OCI-LY7 (cell line): Measurements from ENCODE around the gene CRELD2. TPM values are rescaled to one million over a fixed set of nuclear protein-coding genes. Genes with fewer than 3 reads are reported as not detected.
A peak's percentile ranks its signal among the peaks of the same experiment; 100 is the strongest.

Source experiments
- BruUV-seq: library from RNA; stranded (reverse); fragments of 400-500 nt; replicated peaks from 2 replicates; lab custom pipeline; 2021; lab: Mats Ljungman, UMichigan
- CTCF ChIA-PET: fragments of 300-600 bp; sonication (Branson Sonifier 250); formaldehyde crosslinking; loops from one replicate; lab custom pipeline; 2022; ENCODE audit warnings: antibody characterized with exemption; ENCODE audit not compliant: unreplicated experiment; lab: Charles Lee
- POLR2A ChIA-PET: fragments of 300-600 bp; sonication (Branson Sonifier 250); formaldehyde crosslinking; loops from one replicate; lab custom pipeline; 2022; ENCODE audit warnings: antibody characterized with exemption; lab: Charles Lee
- DNase-seq: peaks from one replicate; pipeline ENCODE4 v3.0.0-alpha.2; 2015; ENCODE audit warnings: low spot score
- H2AFZ ChIP-seq: fragments of 200-600 bp; sonication (generic), shearing (Covaris generic); 2 replicates; pipeline ENCODE4 v1.6.1; 2014; ENCODE audit warnings: mild to moderate bottlenecking, antibody characterized with exemption, low read length, moderate library complexity
- H3K27ac ChIP-seq: fragments of 200-600 bp; sonication (generic); 2 replicates; pipeline ENCODE4 v1.5.1; 2014; ENCODE audit warnings: mixed run types, low read depth, mild to moderate bottlenecking, moderate library complexity, low read length, inconsistent platforms; ENCODE audit not compliant: poor library complexity, severe bottlenecking
- H3K36me3 ChIP-seq: fragments of 200-600 bp; sonication (generic); 2 replicates; pipeline ENCODE4 v1.6.1; 2014; ENCODE audit warnings: mild to moderate bottlenecking, antibody characterized with exemption, low read length, moderate library complexity, mixed read lengths; ENCODE audit not compliant: insufficient read depth
- H3K4me1 ChIP-seq: fragments of 200-600 bp; sonication (generic); 2 replicates; pipeline ENCODE4 v1.5.1; 2014; ENCODE audit warnings: mild to moderate bottlenecking, low read length; ENCODE audit not compliant: insufficient read depth, poor library complexity, severe bottlenecking
- H3K4me2 ChIP-seq: fragments of 200-600 bp; sonication (generic); 2 replicates; pipeline ENCODE4 v1.6.1; 2014; ENCODE audit warnings: mild to moderate bottlenecking, low read length
- H3K4me3 ChIP-seq: fragments of 200-600 bp; sonication (generic); 2 replicates; pipeline ENCODE4 v1.5.1; 2014; ENCODE audit warnings: mild to moderate bottlenecking, low read depth, low read length; ENCODE audit not compliant: poor library complexity, severe bottlenecking
- H3K79me2 ChIP-seq: fragments of 200-600 bp; sonication (generic); 2 replicates; pipeline ENCODE4 v1.6.1; 2016; ENCODE audit warnings: low read depth, mild to moderate bottlenecking, low read length, moderate library complexity, mixed read lengths; ENCODE audit not compliant: insufficient read depth
- H3K9me2 ChIP-seq: fragments of 200-600 bp; sonication (generic); 2 replicates; pipeline ENCODE4 v1.6.1; 2016; ENCODE audit warnings: mild to moderate bottlenecking, low read length, mixed read lengths; ENCODE audit not compliant: insufficient read depth
- H3K9me3 ChIP-seq: fragments of 200-600 bp; sonication (generic); 2 replicates; pipeline ENCODE4 v1.6.1; 2014; ENCODE audit warnings: mild to moderate bottlenecking, mixed run types, low read length, mixed read lengths
- H4K20me1 ChIP-seq: fragments of 200-600 bp; sonication (generic); 2 replicates; pipeline ENCODE4 v1.6.1; 2014; ENCODE audit warnings: mild to moderate bottlenecking, antibody characterized with exemption, low read length, moderate library complexity, mixed read lengths; ENCODE audit not compliant: insufficient read depth
- CTCF ChIP-seq: fragments of 200-600 bp; sonication (generic); conservative IDR thresholded peaks from 2 replicates; pipeline ENCODE4 v1.5.1; 2014; ENCODE audit warnings: mild to moderate bottlenecking, antibody characterized with exemption, low read length, moderate library complexity, mixed read lengths
- EZH2phosphoT487 ChIP-seq: fragments of 200-600 bp; sonication (generic); IDR thresholded peaks from 2 replicates; pipeline ENCODE4 v1.6.1; 2018; ENCODE audit warnings: low read depth, borderline replicate concordance, mild to moderate bottlenecking, mixed run types, antibody characterized with exemption, low read length, moderate library complexity, mixed read lengths
- intact Hi-C: fragments of 100-400 bp; cut with micrococcal nuclease; formaldehyde crosslinking; loops from one replicate; pipeline ENCODE4 v1.10.0; 2022; ENCODE audit not compliant: unreplicated experiment
- microRNA-seq: library from miRNA; unstranded; fragments of <30 nt; microRNA quantifications from one replicate; pipeline ENCODE4 v1.2.0, GENCODE V29; 2022; ENCODE audit warnings: borderline replicate concordance
- small RNA-seq: library from RNA; depleted of rRNA; stranded (forward); fragments of <200 nt; gene quantifications from one replicate; pipeline ENCODE3, GENCODE V24; 2014
- total RNA-seq, 2 experiments: library from RNA; depleted of rRNA in 1 of 2; stranded (reverse); fragments of >200 nt in 1 of 2; shearing (Covaris generic) in 1 of 2; gene quantifications; 2 replicates each; pipeline ENCODE4 v1.2.3, GENCODE V29; 2014 to 2022

CRELD2 gene
- total RNA-seq, 2 experiments from 2014 or later, result 32.0 to 32.5 TPM

GRCh38 chr22:49976439-49977175, 58.2 kb downstream of the CRELD2 start:
- H3K9me2 ChIP-seq, result no peaks in the 10 kb centered on the region
- DNase-seq, result peak; percentile 44
- intact Hi-C loops, result loop anchor here (2.0 to 5.0 kb wide), 2 partner anchors 46 to 56 kb away; no protein-coding TSS in a partner anchor
- CTCF ChIA-PET, result no interaction called here
- H2AFZ ChIP-seq, result peak overlapping the region; percentile 45; the same call in 1 of the 2 replicates
- peak overlapping the region; percentile 19 for H3K27ac ChIP-seq
- H3K79me2 ChIP-seq, result no peaks in the 10 kb centered on the region
- peak overlapping the region; percentile 4 for H3K4me3 ChIP-seq
- no peaks in the 10 kb centered on the region for H3K36me3 ChIP-seq
- no peaks in the 10 kb centered on the region; the same call in 1 of the 2 replicates for H3K9me3 ChIP-seq
- H3K4me2 ChIP-seq, result peak overlapping the region; percentile 56
- no peak for TF ChIP-seq EZH2phosphoT487
- no peak for TF ChIP-seq CTCF
- H4K20me1 ChIP-seq, result no peaks in the 10 kb centered on the region
- H3K4me1 ChIP-seq, result peaks cover 19% of the 10 kb centered on the region
- no TSS peak for BruUV-seq
- POLR2A ChIA-PET, result interaction anchor here (0.6 to 0.7 kb wide), 2 partner anchors 99 to 1119 kb away, joined by 3 to 5 read pairs; no protein-coding TSS in a partner anchor

Small RNAs within 50 kb of the gene (microRNA-seq; reads per million reads assigned to microRNA genes)
- 6.1 reads per million for gene MIR6821

Small RNAs within 50 kb of the gene (small RNA-seq; reads per million reads assigned to genes)
- gene MIR6821, result not detected

Other genes starting within 250 kb of the CRELD2 start
- gene BRD1, start 90.8 kb upstream of the CRELD2 start, total RNA-seq (2014; rRNA removed; shearing (Covaris generic)), result 37.3 and 38.1 TPM in 2 replicates
- 46.6 and 47.3 TPM in 2 replicates for gene BRD1, start 90.8 kb upstream of the CRELD2 start, total RNA-seq (2022)
- 27.8 and 30.4 TPM in 2 replicates for gene ZBED4, start 64.8 kb upstream of the CRELD2 start, total RNA-seq (2014; rRNA removed; shearing (Covaris generic))
- 31.6 and 33.6 TPM in 2 replicates for gene ZBED4, start 64.8 kb upstream of the CRELD2 start, total RNA-seq (2022)
- 6.4 and 11.7 TPM in 2 replicates for gene ALG12, start 196 bp upstream of the CRELD2 start, total RNA-seq (2014; rRNA removed; shearing (Covaris generic))
- gene ALG12, start 196 bp upstream of the CRELD2 start, total RNA-seq (2022), result 11.4 and 14.0 TPM in 2 replicates
- gene PIM3, start 42.1 kb downstream of the CRELD2 start, total RNA-seq (2014; rRNA removed; shearing (Covaris generic)), result 74.3 and 81.7 TPM in 2 replicates
- 60.5 and 66.5 TPM in 2 replicates for gene PIM3, start 42.1 kb downstream of the CRELD2 start, total RNA-seq (2022)
- 0.03 TPM in 1 of 2 replicates, not detected in the other for gene IL17REL, start 94.1 kb downstream of the CRELD2 start, total RNA-seq (2014; rRNA removed; shearing (Covaris generic))
- gene IL17REL, start 94.1 kb downstream of the CRELD2 start, total RNA-seq (2022), result not detected in 2 replicates
- gene TTLL8, start 139.7 kb downstream of the CRELD2 start, total RNA-seq (2014; rRNA removed; shearing (Covaris generic)), result 0.06 TPM in 1 of 2 replicates, not detected in the other
- 0.72 and 1.3 TPM in 2 replicates for gene TTLL8, start 139.7 kb downstream of the CRELD2 start, total RNA-seq (2022)
- 0.16 TPM in 1 of 2 replicates, not detected in the other for gene MLC1, start 166.8 kb downstream of the CRELD2 start, total RNA-seq (2014; rRNA removed; shearing (Covaris generic))
- not detected in 2 replicates for gene MLC1, start 166.8 kb downstream of the CRELD2 start, total RNA-seq (2022)
- gene MOV10L1, start 171.4 kb downstream of the CRELD2 start, total RNA-seq (2014; rRNA removed; shearing (Covaris generic)), result 0.03 and 0.22 TPM in 2 replicates
- gene MOV10L1, start 171.4 kb downstream of the CRELD2 start, total RNA-seq (2022), result 0.66 and 1.1 TPM in 2 replicates